Stimulated activated CD4-positive, alpha-beta T cell treated with anti-CD3 and anti-CD28 coated beads, Interleukin-2, amount 100 ng/mL, for 48 hours (primary cell): ENCODE data around the gene LAIR1.

Source experiments
- DNase-seq, 2 donors: peaks; one replicate each; pipeline ENCODE4 v3.0.0-alpha.2; 2020

The LAIR1 gene

GRCh38 chr19:54316746-54317107 is 48.0 kb downstream of the LAIR1 start:
- no peak for DNase-seq

GRCh38 chr19:54315956-54316355 is 48.8 kb downstream of the LAIR1 start:
- DNase-seq, result no peak

- no peak for DNase-seq
Observed at GRCh38 chr19:54312436-54313377, 52.0 kb downstream of the LAIR1 start, which contains the start of gene LILRA5. Gene LILRA5 (minus strand): TSS chr19:54313166. CDS start chr19:54313019, 147 bp downstream.

GRCh38 chr19:54312011-54312410 is 52.7 kb downstream of the LAIR1 start:
- DNase-seq, result no peak

- no peak for DNase-seq
Observed at GRCh38 chr19:54311486-54311885, 53.2 kb downstream of the LAIR1 start.

- no peak for DNase-seq
Observed at GRCh38 chr19:54310543-54310942, 54.2 kb downstream of the LAIR1 start.

GRCh38 chr19:54309811-54310210 is 54.9 kb downstream of the LAIR1 start:
- DNase-seq, result no peak

- DNase-seq, result no peak
Observed at GRCh38 chr19:54307389-54308020, 57.2 kb downstream of the LAIR1 start.

GRCh38 chr19:54305141-54305540 is 59.6 kb downstream of the LAIR1 start:
- DNase-seq, result no peak

- DNase-seq, result no peak
Observed at GRCh38 chr19:54302257-54302656, 62.5 kb downstream of the LAIR1 start.
